ENCODE results near the gene TAT. TPM values are rescaled to one million over a fixed set of nuclear protein-coding genes. Genes with fewer than 3 reads are reported as not detected.
A peak's percentile ranks its signal among the peaks of the same experiment; 100 is the strongest.

TAT gene
- total RNA-seq (2021) (0.13 and 0.50 TPM in 2 replicates), Bru-seq, nascent RNA (not detected), BruChase-seq, experiment 1, labeled RNA remaining after a 2-hour chase (percentile 27 among the genes with signal in this experiment), BruChase-seq, experiment 2, labeled RNA remaining after a 6-hour chase (percentile 19 among the genes with signal in this experiment)
- long read RNA-seq: 0 reads

DNA sequence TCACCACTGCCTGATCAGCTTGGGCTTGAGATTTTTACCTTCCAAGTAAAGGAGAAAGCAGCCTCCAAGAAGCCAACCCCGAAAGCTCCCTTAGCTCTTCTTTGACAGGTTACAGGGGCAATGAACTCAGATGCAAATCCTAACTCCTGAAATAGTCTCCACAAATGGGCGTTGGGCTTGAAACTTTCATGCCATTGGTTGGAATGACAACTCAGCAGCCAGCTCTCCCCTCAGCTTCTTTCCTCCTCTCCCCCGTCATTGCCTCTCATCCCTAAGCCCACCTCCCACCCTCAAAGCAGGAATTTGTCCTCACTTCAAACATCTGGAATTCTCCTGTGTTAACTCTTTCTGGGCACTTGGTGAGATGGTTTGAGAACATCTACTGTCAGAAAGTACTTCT is at the start of gene TAT:
TSS of gene TAT (minus strand) at position 122 of the 400 bp plus-strand sequence. CDS start 677 bp downstream, outside the sequence.
- no TSS peak for BruUV-seq (replicated peaks)
- no peaks in the 10 kb centered on the region for H3F3A ChIP-seq (ENCODE audit: insufficient read depth, low read depth)
- H3K9me3 ChIP-seq (ENCODE audit: insufficient read depth, low read depth): no peaks in the 10 kb centered on the region
- no peaks in the 10 kb centered on the region for H3K4me1 ChIP-seq (replicated peaks; ENCODE audit: insufficient read depth)
- H3K27ac ChIP-seq: no peak within 1 kb of the TSS
- H3K79me2 ChIP-seq (ENCODE audit: low read depth): no peaks in the 10 kb centered on the region
- H3K27me3 ChIP-seq (ENCODE audit: insufficient read depth, low read depth): peaks cover 17% of the 10 kb centered on the region; the same call in 1 of the 2 replicates
- H3K9me2 ChIP-seq (ENCODE audit: insufficient read depth): no peaks in the 10 kb centered on the region
- ChIA-PET CTCF (no interaction called here), POLR2A (ENCODE audit: unreplicated experiment) (no interaction called here)
- no peaks in the 10 kb centered on the region for H3K36me3 ChIP-seq (ENCODE audit: low read depth)
- no peak within 1 kb of the TSS for H3K4me2 ChIP-seq
- intact Hi-C loops (cut with micrococcal nuclease; ENCODE audit: unreplicated experiment): no loop called here
- no peak for TF ChIP-seq EZH2 (IDR thresholded peaks at IDR 0.05; ENCODE audit: low read depth)
- TF ChIP-seq, protein P1, sequence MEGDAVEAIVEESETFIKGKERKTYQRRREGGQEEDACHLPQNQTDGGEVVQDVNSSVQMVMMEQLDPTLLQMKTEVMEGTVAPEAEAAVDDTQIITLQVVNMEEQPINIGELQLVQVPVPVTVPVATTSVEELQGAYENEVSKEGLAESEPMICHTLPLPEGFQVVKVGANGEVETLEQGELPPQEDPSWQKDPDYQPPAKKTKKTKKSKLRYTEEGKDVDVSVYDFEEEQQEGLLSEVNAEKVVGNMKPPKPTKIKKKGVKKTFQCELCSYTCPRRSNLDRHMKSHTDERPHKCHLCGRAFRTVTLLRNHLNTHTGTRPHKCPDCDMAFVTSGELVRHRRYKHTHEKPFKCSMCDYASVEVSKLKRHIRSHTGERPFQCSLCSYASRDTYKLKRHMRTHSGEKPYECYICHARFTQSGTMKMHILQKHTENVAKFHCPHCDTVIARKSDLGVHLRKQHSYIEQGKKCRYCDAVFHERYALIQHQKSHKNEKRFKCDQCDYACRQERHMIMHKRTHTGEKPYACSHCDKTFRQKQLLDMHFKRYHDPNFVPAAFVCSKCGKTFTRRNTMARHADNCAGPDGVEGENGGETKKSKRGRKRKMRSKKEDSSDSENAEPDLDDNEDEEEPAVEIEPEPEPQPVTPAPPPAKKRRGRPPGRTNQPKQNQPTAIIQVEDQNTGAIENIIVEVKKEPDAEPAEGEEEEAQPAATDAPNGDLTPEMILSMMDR (conservative IDR thresholded peaks at IDR 0.05): no peak
- no peak for DNase-seq
- H2AFZ ChIP-seq: no peak within 1 kb of the TSS
- no peak within 1 kb of the TSS for H3K4me3 ChIP-seq
- H4K20me1 ChIP-seq (ENCODE audit: insufficient read depth): no peaks in the 10 kb centered on the region

DNA sequence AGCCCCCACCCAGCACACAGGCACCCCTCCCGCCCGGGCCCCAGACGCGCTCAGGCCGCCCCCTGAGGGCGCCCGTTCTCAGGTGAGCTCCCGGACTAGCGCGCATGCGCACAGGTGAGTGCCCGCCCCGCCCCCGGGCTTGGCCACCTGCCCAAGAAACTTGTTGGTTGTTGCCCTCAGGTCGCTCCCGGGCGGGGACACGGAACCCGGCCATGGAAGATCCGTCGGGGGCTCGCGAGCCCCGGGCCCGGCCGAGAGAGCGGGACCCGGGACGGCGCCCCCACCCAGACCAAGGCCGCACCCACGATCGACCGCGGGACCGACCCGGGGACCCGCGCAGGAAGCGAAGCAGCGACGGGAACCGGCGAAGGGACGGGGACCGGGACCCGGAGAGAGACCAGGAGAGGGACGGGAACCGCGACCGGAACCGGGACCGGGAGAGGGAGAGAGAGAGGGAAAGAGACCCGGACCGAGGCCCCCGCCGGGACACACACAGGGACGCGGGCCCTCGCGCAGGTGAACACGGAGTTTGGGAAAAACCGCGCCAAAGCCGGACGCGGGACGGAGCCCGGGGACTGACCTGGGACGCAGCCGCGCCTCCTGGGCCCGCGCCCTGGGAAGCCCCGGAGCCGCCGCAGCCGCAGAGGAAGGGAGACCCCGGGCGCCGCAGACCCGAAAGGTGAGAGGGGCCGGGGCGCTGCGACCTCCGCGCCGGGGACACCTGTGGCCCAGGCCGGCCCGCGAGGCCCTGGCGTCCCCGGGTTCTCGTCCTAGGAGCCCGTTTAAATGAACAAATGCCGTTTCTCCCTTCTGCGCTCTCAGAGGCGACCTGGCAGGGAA is 49.3 kb upstream of the TAT start, which contains the start of gene MARVELD3:
TSS of gene MARVELD3 (plus strand) at position 167 of the 840 bp plus-strand sequence. CDS start at position 213, 46 bp downstream.
- no peaks in the 10 kb centered on the region for H3K9me3 ChIP-seq (ENCODE audit: insufficient read depth, low read depth)
- no peaks in the 10 kb centered on the region for H3K27me3 ChIP-seq (ENCODE audit: insufficient read depth, low read depth)
- peaks cover 28% of the 10 kb centered on the region for H3K4me1 ChIP-seq (replicated peaks; ENCODE audit: insufficient read depth)
- peak; percentile 77 to 96 for DNase-seq
- peak within 1 kb of the TSS; percentile 99 for H3K4me3 ChIP-seq
- peak within 1 kb of the TSS; percentile 53 for H3K27ac ChIP-seq
- CTCF ChIA-PET: interaction anchor here (0.6 to 0.7 kb wide), 2 partner anchors 238 to 518 kb away, joined by 12 to 18 read pairs; no protein-coding TSS in a partner anchor
- peak within 1 kb of the TSS; percentile 99 for H2AFZ ChIP-seq
- no peaks in the 10 kb centered on the region for H4K20me1 ChIP-seq (ENCODE audit: insufficient read depth)
- TF ChIP-seq, protein P1 (conservative IDR thresholded peaks at IDR 0.05): no peak
- TF ChIP-seq EZH2 (IDR thresholded peaks at IDR 0.05; ENCODE audit: low read depth): no peak
- POLR2A ChIA-PET (ENCODE audit: unreplicated experiment): interaction anchor here (0.5 to 0.7 kb wide), 2 partner anchors 77 to 967 kb away, joined by 4 to 21 read pairs; no protein-coding TSS in a partner anchor
- no peaks in the 10 kb centered on the region; the same call in 1 of the 2 replicates for H3K9me2 ChIP-seq (ENCODE audit: insufficient read depth)
- BruUV-seq (replicated peaks): TSS peak; percentile 77
- peak within 1 kb of the TSS; percentile 88 for H3K4me2 ChIP-seq
- 0 out of 2 replicates have a peak, but pooled peaks cover 6% of the 10 kb centered on the region for H3K36me3 ChIP-seq (ENCODE audit: low read depth)
- intact Hi-C loops (cut with micrococcal nuclease; ENCODE audit: unreplicated experiment): loop anchor here (5.0 kb wide), 1 partner anchor 96 kb away; the partner anchor contains the start of gene PHLPP2
- peaks cover 25% of the 10 kb centered on the region for H3K79me2 ChIP-seq (ENCODE audit: low read depth)
- H3F3A ChIP-seq (ENCODE audit: insufficient read depth, low read depth): peaks cover 35% of the 10 kb centered on the region

Data from PC-9 (cell line).